Anterior cingulate cortex (tissue), 58 donors: ENCODE results near the gene TMEM239.
"Not testable (repeated sequence)": the region's sequence is repeated elsewhere in the genome, so short reads cannot be mapped to it uniquely, and the experiment has no call there.

ENCODE experiments used
- DNase-seq, 58 donors: peaks; one replicate each; lab custom pipeline; 2025; lab: John Stamatoyannopoulos, UW

The TMEM239 gene

GRCh38 chr20:2816030-2816582 lies at the start of gene TMEM239:
TSS of gene TMEM239 (plus strand) at chr20:2816364. CDS start at chr20:2816555, 191 bp downstream.
- DNase-seq: no peak

GRCh38 chr20:2767768-2768631 lies 48.2 kb upstream of the TMEM239 start:
- peak in 3 of 58 donors; percentile 4 to 18 (median 5) for DNase-seq

GRCh38 chr20:2768632-2769015 lies 47.5 kb upstream of the TMEM239 start:
- no peak for DNase-seq

- not testable (repeated sequence) for DNase-seq
Observed at GRCh38 chr20:2770091-2770490, 46.1 kb upstream of the TMEM239 start.

- no peak for DNase-seq
Observed at GRCh38 chr20:2771631-2772080, 44.5 kb upstream of the TMEM239 start.

GRCh38 chr20:2773812-2774211 lies 42.4 kb upstream of the TMEM239 start:
- DNase-seq: no peak

GRCh38 chr20:2775139-2775538 lies 41.0 kb upstream of the TMEM239 start:
- DNase-seq: no peak

- no peak for DNase-seq
Observed at GRCh38 chr20:2778602-2779321, 37.4 kb upstream of the TMEM239 start.

- DNase-seq: no peak
Observed at GRCh38 chr20:2780948-2781347, 35.2 kb upstream of the TMEM239 start.

- DNase-seq: no peak
Observed at GRCh38 chr20:2783908-2784566, 32.1 kb upstream of the TMEM239 start.

- DNase-seq: no peak
Observed at GRCh38 chr20:2793471-2793870, 22.7 kb upstream of the TMEM239 start.

- no peak for DNase-seq
Observed at GRCh38 chr20:2794202-2794748, 21.9 kb upstream of the TMEM239 start.

- DNase-seq: no peak
Observed at GRCh38 chr20:2794866-2795447, 21.2 kb upstream of the TMEM239 start.

- DNase-seq: no peak
Observed at GRCh38 chr20:2795451-2795850, 20.7 kb upstream of the TMEM239 start.

GRCh38 chr20:2796011-2796660 lies 20.0 kb upstream of the TMEM239 start:
- DNase-seq: no peak

- no peak for DNase-seq
Observed at GRCh38 chr20:2797136-2797983, 18.8 kb upstream of the TMEM239 start.

- DNase-seq: no peak
Observed at GRCh38 chr20:2798095-2798805, 17.9 kb upstream of the TMEM239 start.

GRCh38 chr20:2798814-2799213 lies 17.4 kb upstream of the TMEM239 start:
- no peak for DNase-seq
